HG03039 (cell line): ENCODE measurements around the gene GOLGA6L25.
"Not testable (repeated sequence)": the region's sequence is repeated elsewhere in the genome, so short reads cannot be mapped to it uniquely, and the experiment has no call there.

Experiments
- ATAC-seq: cut with Tn5 transposase; IDR thresholded peaks from one replicate; pipeline ENCODE4 v1.9.1; 2021; ENCODE audit warnings: mild to moderate bottlenecking, moderate library complexity; ENCODE audit not compliant: unreplicated experiment

The GOLGA6L25 gene

GRCh38 chr15:28553268-28553667 lies at the start of gene GOLGA6L25:
GOLGA6L25 (plus strand) TSS chr15:28553568; CDS start chr15:28553629, 61 bp downstream.
- ATAC-seq, result not testable (repeated sequence)

GRCh38 chr15:28508217-28508889 lies 45.0 kb upstream of the GOLGA6L25 start:
- ATAC-seq, result not testable (repeated sequence)

- not testable (repeated sequence) for ATAC-seq
Observed at GRCh38 chr15:28514128-28514527, 39.2 kb upstream of the GOLGA6L25 start.

GRCh38 chr15:28515208-28515607 lies 38.2 kb upstream of the GOLGA6L25 start:
- not testable (repeated sequence) for ATAC-seq

GRCh38 chr15:28532954-28533353 lies 20.4 kb upstream of the GOLGA6L25 start, which contains the start of gene GOLGA8G:
GOLGA8G (minus strand) TSS chr15:28532971; CDS start chr15:28532909, 62 bp downstream.
- not testable (repeated sequence) for ATAC-seq

- not testable (repeated sequence) for ATAC-seq
Observed at GRCh38 chr15:28573351-28573750, 20.0 kb downstream of the GOLGA6L25 start.

- ATAC-seq, result not testable (repeated sequence)
Observed at GRCh38 chr15:28588977-28589606, 35.7 kb downstream of the GOLGA6L25 start.

GRCh38 chr15:28589769-28590168 lies 36.4 kb downstream of the GOLGA6L25 start:
- ATAC-seq, result not testable (repeated sequence)

- not testable (repeated sequence) for ATAC-seq
Observed at GRCh38 chr15:28592395-28592794, 39.0 kb downstream of the GOLGA6L25 start.

GRCh38 chr15:28593424-28594129 lies 40.2 kb downstream of the GOLGA6L25 start:
- not testable (repeated sequence) for ATAC-seq

- not testable (repeated sequence) for ATAC-seq
Observed at GRCh38 chr15:28597471-28597870, 44.1 kb downstream of the GOLGA6L25 start.

GRCh38 chr15:28598209-28598608 lies 44.8 kb downstream of the GOLGA6L25 start:
- not testable (repeated sequence) for ATAC-seq

GRCh38 chr15:28602152-28602551 lies 48.8 kb downstream of the GOLGA6L25 start:
- ATAC-seq, result not testable (repeated sequence)
